ENCODE measurements around the gene STK11. TPM values are rescaled to one million over a fixed set of nuclear protein-coding genes. Genes with fewer than 3 reads are reported as not detected.

The STK11 gene
- polyA plus RNA-seq, 2 of the 4 experiments (the other 2 are of a cell fraction), result 16.2 to 33.6 TPM

DNA sequence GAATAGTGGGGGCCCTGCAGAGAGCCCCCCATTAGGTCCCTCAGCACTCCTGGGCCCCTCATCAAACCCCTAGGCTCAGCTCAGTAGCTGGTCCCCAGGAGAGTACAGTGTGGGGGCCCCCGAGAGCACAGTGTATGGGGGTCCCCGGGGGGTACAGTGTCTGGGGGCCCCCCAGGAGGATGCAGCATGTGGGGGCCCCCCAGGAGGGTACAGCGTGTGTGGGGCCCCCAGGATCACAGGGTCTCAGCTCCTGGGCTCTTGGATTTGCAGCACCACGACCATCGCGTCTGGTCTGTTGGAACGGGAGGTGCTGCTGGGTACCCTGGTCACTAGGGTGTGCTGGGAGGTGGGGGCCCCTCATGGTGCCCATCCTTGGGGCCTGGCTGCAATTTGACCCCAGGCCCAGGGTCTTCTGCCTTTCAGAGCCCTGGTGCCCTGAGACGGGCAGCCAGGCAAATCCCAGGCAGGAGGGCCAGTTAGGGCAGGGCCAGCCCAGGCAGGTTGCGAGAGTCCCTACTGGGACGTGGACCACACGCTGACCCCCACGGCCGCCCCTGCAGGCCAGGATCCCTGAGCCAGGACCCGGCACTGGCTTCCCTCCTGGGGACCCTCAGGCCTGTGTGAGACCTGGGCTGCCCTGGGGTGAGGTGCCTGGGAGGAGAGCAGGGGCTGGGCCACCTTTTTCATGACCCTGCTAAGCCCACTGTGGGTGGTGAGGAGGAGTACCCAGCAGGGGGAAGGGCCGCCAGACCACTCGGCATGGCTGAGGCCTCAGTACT, 18.7 kb downstream of the STK11 start:
- Histone ChIP-seq H3K27ac (no peak overlapping the region), H3K4me2 (no peak overlapping the region), H3K4me1 (peaks cover 14% of the 10 kb centered on the region; the same call in 1 of the 3 replicates), H3K4me3 (no peak overlapping the region), H3K9me3 (no peaks in the 10 kb centered on the region)
- POLR2A ChIA-PET, result no interaction called here
- ATAC-seq, result no peak
- no peak for DNase-seq (ENCODE audit: low read depth in 1 of 2, low spot score in 1 of 2)
- WGBS (ENCODE audit: missing lambda C conversion rate), result 72% methylated on average over 2 of the region's 16 CpGs
- TF ChIP-seq CBX2 (IDR thresholded peaks at IDR 0.05; ENCODE audit: borderline replicate concordance, low read depth) (no peak), ESRRA (IDR thresholded peaks at IDR 0.05; ENCODE audit: borderline replicate concordance, low read length) (no peak), HEYL (CRISPR knock-in tag; IDR thresholded peaks at IDR 0.05) (no peak)
- FAIRE-seq, result no peak
- CTCF ChIA-PET, result interaction anchor here (0.6 to 5.3 kb wide), 8 partner anchors 12 to 288 kb away, joined by 3 to 38 read pairs (median 10); partner anchors contain the start of gene CBARP

DNA sequence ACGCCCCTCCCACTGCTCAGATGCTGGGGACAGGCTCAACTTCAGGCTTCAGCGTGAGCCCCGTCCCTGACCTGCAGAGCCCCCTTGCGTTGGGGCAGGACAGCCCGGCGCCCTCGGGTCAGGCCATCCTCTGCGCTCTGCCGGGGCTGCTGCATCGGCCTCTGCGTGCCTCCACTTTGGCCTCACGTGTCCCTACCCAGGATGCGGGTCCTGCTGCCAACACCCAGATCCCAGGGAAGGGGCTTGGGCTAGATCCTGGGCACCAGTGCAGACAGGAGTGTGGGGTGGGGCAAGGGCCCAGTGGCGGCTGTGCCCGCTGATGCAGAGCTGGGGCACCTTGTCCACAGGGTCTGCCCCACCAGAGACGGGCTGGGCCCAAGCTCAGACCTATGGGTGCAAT, 19.3 kb downstream of the STK11 start:
- DNase-seq (ENCODE audit: low read depth in 1 of 2, low spot score in 1 of 2) (no peak), FAIRE-seq (no peak), ATAC-seq (no peak)
- Histone ChIP-seq H3K9me3 (no peaks in the 10 kb centered on the region), H3K4me1 (peaks cover 14% of the 10 kb centered on the region; the same call in 1 of the 3 replicates), H3K27ac (no peak overlapping the region), H3K4me3 (no peak overlapping the region), H3K4me2 (no peak overlapping the region)
- POLR2A ChIA-PET, result no interaction called here
- CTCF ChIA-PET, result interaction anchor here (0.7 to 2.2 kb wide), 7 partner anchors 11 to 167 kb away, joined by 3 to 13 read pairs (median 5); no protein-coding TSS in a partner anchor
- WGBS (ENCODE audit: missing lambda C conversion rate), result 98% methylated on average over 14 of the region's 16 CpGs
- no peak for TF ChIP-seq TFCP2L1 (CRISPR knock-in tag; IDR thresholded peaks at IDR 0.05)
- no peak for TF ChIP-seq RARB (CRISPR knock-in tag; IDR thresholded peaks at IDR 0.05)
- TF ChIP-seq JUNB (IDR thresholded peaks at IDR 0.05), result no peak
- TF ChIP-seq, protein P1, sequence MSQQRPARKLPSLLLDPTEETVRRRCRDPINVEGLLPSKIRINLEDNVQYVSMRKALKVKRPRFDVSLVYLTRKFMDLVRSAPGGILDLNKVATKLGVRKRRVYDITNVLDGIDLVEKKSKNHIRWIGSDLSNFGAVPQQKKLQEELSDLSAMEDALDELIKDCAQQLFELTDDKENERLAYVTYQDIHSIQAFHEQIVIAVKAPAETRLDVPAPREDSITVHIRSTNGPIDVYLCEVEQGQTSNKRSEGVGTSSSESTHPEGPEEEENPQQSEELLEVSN (IDR thresholded peaks at IDR 0.05; ENCODE audit: borderline replicate concordance, low read depth), result no peak
- TF ChIP-seq, protein P2, sequence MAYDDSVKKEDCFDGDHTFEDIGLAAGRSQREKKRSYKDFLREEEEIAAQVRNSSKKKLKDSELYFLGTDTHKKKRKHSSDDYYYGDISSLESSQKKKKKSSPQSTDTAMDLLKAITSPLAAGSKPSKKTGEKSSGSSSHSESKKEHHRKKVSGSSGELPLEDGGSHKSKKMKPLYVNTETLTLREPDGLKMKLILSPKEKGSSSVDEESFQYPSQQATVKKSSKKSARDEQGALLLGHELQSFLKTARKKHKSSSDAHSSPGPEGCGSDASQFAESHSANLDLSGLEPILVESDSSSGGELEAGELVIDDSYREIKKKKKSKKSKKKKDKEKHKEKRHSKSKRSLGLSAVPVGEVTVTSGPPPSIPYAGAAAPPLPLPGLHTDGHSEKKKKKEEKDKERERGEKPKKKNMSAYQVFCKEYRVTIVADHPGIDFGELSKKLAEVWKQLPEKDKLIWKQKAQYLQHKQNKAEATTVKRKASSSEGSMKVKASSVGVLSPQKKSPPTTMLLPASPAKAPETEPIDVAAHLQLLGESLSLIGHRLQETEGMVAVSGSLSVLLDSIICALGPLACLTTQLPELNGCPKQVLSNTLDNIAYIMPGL (CRISPR knock-in tag; IDR thresholded peaks at IDR 0.05; ENCODE audit: borderline replicate concordance), result no peak
- TF ChIP-seq EHF (CRISPR knock-in tag; IDR thresholded peaks at IDR 0.05), result no peak
- no peak for TF ChIP-seq RCOR1 (IDR thresholded peaks at IDR 0.05; ENCODE audit: low read depth, low read length)
- no peak for TF ChIP-seq FOXS1 (CRISPR knock-in tag; IDR thresholded peaks at IDR 0.05)
- no peak for TF ChIP-seq EHMT2 (IDR thresholded peaks at IDR 0.05; ENCODE audit: low read depth)
- TF ChIP-seq HOXB13 (CRISPR knock-in tag; IDR thresholded peaks at IDR 0.05; ENCODE audit: low read depth), result no peak
- no peak for TF ChIP-seq FOSB (CRISPR knock-in tag; IDR thresholded peaks at IDR 0.05)
- no peak for TF ChIP-seq ZSCAN20 (CRISPR knock-in tag; IDR thresholded peaks at IDR 0.05)
- no peak for TF ChIP-seq KDM1A (IDR thresholded peaks at IDR 0.05; ENCODE audit: low read depth)
- TF ChIP-seq, protein P3, sequence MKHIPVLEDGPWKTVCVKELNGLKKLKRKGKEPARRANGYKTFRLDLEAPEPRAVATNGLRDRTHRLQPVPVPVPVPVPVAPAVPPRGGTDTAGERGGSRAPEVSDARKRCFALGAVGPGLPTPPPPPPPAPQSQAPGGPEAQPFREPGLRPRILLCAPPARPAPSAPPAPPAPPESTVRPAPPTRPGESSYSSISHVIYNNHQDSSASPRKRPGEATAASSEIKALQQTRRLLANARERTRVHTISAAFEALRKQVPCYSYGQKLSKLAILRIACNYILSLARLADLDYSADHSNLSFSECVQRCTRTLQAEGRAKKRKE (CRISPR knock-in tag; IDR thresholded peaks at IDR 0.05; ENCODE audit: low read depth), result no peak
- TF ChIP-seq NFE2L2 (conservative IDR thresholded peaks at IDR 0.05; ENCODE audit: low read length), result no peak
- no peak for TF ChIP-seq RAD21 (conservative IDR thresholded peaks at IDR 0.05 in 1 of 2, IDR thresholded peaks at IDR 0.05 in 1 of 2)
- TF ChIP-seq EP300 (IDR thresholded peaks at IDR 0.05), result no peak
- TF ChIP-seq, protein P4, sequence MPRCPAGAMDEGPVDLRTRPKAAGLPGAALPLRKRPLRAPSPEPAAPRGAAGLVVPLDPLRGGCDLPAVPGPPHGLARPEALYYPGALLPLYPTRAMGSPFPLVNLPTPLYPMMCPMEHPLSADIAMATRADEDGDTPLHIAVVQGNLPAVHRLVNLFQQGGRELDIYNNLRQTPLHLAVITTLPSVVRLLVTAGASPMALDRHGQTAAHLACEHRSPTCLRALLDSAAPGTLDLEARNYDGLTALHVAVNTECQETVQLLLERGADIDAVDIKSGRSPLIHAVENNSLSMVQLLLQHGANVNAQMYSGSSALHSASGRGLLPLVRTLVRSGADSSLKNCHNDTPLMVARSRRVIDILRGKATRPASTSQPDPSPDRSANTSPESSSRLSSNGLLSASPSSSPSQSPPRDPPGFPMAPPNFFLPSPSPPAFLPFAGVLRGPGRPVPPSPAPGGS (IDR thresholded peaks at IDR 0.05), result no peak
